KMS-11 (cell line): ENCODE data around the gene GARS1.

Experiments used
- H2AFZ ChIP-seq: fragments of 200-600 bp; sonication (generic); 2 replicates; pipeline ENCODE4 v1.6.1; 2016; ENCODE audit warnings: antibody characterized with exemption, mixed run types, low read depth
- H3K27ac ChIP-seq: fragments of 200-600 bp; sonication (generic); 2 replicates; pipeline ENCODE4 v1.6.1; 2016; ENCODE audit warnings: mild to moderate bottlenecking, mixed run types
- H3K27me3 ChIP-seq: fragments of 200-600 bp; sonication (generic); 2 replicates; pipeline ENCODE4 v1.6.1; 2017; ENCODE audit warnings: mild to moderate bottlenecking, low read depth, mixed run types, moderate library complexity; ENCODE audit not compliant: insufficient read depth
- H3K36me3 ChIP-seq: fragments of 200-600 bp; sonication (generic); 2 replicates; pipeline ENCODE4 v1.6.1; 2017; ENCODE audit warnings: mild to moderate bottlenecking, mixed run types; ENCODE audit not compliant: insufficient read depth
- H3K4me1 ChIP-seq: fragments of 200-600 bp; sonication (generic); 2 replicates; pipeline ENCODE4 v1.6.1; 2016; ENCODE audit warnings: mild to moderate bottlenecking, low read depth, mixed run types; ENCODE audit not compliant: poor library complexity, severe bottlenecking
- H3K4me2 ChIP-seq: fragments of 200-600 bp; sonication (generic); 2 replicates; pipeline ENCODE4 v1.7.0; 2016; ENCODE audit warnings: mild to moderate bottlenecking, mixed run types
- H3K4me3 ChIP-seq: fragments of 200-600 bp; sonication (generic); IDR thresholded peaks from 2 replicates; pipeline ENCODE4 v1.6.1; 2017; ENCODE audit warnings: low read depth, low read length, mixed read lengths; ENCODE audit not compliant: insufficient read depth
- H3K79me2 ChIP-seq: fragments of 200-600 bp; sonication (generic); 2 replicates; pipeline ENCODE4 v1.6.1; 2016; ENCODE audit warnings: low read depth, mixed run types; ENCODE audit not compliant: insufficient read depth
- H3K9ac ChIP-seq: fragments of 200-600 bp; sonication (generic); 2 replicates; pipeline ENCODE4 v1.6.1; 2016; ENCODE audit warnings: mild to moderate bottlenecking, mixed run types
- H4K20me1 ChIP-seq: fragments of 200-600 bp; sonication (generic); 2 replicates; pipeline ENCODE4 v1.6.1; 2016; ENCODE audit warnings: mild to moderate bottlenecking, mixed run types; ENCODE audit not compliant: insufficient read depth
- TF ChIP-seq, protein P1 (sequence below): fragments of 200-600 bp; sonication (generic); conservative IDR thresholded peaks from 2 replicates; pipeline ENCODE4 v1.6.1; 2017; ENCODE audit warnings: low read depth, mild to moderate bottlenecking, antibody characterized with exemption, low read length, moderate library complexity, mixed read lengths

The GARS1 gene

DNA sequence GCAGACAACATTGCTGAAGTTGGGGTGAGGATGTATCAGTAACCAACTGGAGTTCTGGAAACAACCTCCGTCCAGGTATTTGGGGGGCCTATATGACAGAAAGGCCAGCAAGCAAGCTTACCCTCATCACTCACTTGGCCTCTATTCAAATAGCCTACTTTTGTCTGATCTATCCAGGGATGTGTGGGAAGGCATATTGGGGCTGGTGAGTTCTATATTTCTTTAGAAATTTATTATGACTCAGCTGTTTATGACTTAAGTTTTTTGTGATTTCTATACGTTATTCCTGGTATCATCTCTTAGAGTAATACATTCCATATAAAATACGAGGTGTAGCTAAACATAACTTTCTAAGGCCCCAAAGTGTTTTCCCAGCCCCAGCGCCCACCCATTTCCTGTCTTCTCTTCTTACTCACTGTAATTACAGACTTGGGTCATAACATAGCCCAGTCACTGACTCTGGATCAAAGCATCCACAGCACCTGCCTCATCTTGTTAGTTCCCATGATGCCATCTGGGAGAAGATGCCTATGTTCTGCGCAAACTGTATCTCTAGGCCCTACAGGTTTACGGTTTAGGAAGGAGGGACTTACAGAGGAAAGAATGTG lies 18.1 kb downstream of the GARS1 start:
- Histone ChIP-seq H3K9ac (no peak overlapping the region), H2AFZ (no peak overlapping the region), H3K4me2 (no peak overlapping the region), H3K36me3 (peaks cover 28% of the 10 kb centered on the region; the same call in 1 of the 2 replicates), H4K20me1 (no peaks in the 10 kb centered on the region), H3K27ac (no peak overlapping the region), H3K79me2 (peaks cover 51% of the 10 kb centered on the region; the same call in 1 of the 2 replicates), H3K27me3 (no peaks in the 10 kb centered on the region), H3K4me1 (no peaks in the 10 kb centered on the region), H3K4me3 (no peak overlapping the region)
- TF ChIP-seq, protein P1, sequence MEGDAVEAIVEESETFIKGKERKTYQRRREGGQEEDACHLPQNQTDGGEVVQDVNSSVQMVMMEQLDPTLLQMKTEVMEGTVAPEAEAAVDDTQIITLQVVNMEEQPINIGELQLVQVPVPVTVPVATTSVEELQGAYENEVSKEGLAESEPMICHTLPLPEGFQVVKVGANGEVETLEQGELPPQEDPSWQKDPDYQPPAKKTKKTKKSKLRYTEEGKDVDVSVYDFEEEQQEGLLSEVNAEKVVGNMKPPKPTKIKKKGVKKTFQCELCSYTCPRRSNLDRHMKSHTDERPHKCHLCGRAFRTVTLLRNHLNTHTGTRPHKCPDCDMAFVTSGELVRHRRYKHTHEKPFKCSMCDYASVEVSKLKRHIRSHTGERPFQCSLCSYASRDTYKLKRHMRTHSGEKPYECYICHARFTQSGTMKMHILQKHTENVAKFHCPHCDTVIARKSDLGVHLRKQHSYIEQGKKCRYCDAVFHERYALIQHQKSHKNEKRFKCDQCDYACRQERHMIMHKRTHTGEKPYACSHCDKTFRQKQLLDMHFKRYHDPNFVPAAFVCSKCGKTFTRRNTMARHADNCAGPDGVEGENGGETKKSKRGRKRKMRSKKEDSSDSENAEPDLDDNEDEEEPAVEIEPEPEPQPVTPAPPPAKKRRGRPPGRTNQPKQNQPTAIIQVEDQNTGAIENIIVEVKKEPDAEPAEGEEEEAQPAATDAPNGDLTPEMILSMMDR = no peak

DNA sequence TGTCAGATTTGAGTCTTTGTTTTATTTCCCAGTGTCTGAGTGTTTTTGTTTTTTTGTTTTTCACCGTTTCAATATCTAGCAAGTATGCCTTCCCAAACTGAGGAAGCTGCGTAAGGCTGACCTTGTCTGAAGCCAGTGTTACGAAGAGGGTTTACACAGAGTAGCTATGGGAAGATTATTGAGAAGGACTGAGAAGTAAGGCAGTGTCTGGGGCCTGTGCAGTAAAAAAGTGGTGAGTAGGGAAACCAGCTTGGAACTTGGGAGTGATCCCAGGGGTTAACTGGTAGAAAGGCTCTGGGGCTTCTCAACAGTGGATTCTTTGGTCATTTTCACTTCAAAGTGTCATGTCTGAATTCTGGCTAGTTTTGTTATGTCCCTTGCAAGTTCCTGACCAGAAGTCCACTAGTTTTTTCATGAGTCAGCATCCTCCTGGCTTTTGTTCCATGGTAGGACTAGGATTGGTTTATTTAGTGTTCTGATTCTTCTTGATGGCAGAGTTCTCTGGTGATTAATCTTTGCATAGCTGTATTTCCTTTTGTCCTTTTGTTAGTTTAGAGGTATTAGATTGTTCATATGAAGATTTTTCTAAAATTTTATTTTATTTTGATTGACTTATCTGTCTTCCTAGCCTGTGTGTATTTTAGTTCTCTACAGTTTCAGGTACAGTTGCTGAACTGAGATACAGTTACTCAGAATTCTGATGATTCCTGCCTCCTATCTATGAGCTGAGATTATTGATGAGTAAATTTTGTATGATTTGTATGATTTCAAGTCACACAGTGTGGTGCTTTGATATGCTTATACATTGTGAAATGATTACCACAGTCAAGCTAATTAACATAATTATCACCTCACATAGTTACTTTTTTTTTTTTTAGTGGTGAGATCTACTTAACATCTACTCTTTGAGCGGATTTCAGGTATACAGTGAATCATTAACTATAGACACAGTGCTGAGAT lies 19.0 kb downstream of the GARS1 start:
- TF ChIP-seq, protein P1 = no peak
- no peak overlapping the region for H3K4me2 ChIP-seq
- no peak overlapping the region for H3K4me3 ChIP-seq
- H2AFZ ChIP-seq = no peak overlapping the region
- no peaks in the 10 kb centered on the region for H4K20me1 ChIP-seq
- H3K79me2 ChIP-seq = peaks cover 42% of the 10 kb centered on the region; the same call in 1 of the 2 replicates
- no peak overlapping the region for H3K9ac ChIP-seq
- H3K27me3 ChIP-seq = no peaks in the 10 kb centered on the region
- H3K4me1 ChIP-seq = no peaks in the 10 kb centered on the region
- H3K36me3 ChIP-seq = peaks cover 33% of the 10 kb centered on the region; the same call in 1 of the 2 replicates
- H3K27ac ChIP-seq = no peak overlapping the region

DNA sequence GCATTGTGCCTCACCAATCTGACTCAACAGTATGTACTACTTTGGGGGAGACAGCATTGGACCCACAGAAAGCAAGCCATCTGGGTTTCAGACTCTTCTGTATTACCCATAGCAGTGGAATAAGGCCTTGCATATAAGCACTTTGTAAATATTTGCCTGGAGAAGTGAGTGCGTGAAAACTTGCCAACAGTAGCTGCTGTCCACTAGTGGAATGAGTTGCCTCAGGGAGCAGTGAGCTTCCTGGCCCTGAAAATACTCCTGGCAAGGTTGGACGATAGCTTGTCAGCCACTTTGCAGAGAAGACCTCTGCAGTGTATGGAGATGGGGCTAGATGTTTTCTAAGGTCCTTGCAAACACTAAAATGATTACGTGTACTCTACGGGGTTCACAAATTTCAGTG lies 21.6 kb downstream of the GARS1 start:
- no peak overlapping the region for H3K9ac ChIP-seq
- no peak overlapping the region for H3K4me3 ChIP-seq
- H3K36me3 ChIP-seq = peaks cover 20% of the 10 kb centered on the region; the same call in 1 of the 2 replicates
- H4K20me1 ChIP-seq = no peaks in the 10 kb centered on the region
- TF ChIP-seq, protein P1 = no peak
- no peak overlapping the region for H2AFZ ChIP-seq
- H3K27ac ChIP-seq = no peak overlapping the region
- peaks cover 34% of the 10 kb centered on the region; the same call in 1 of the 2 replicates for H3K79me2 ChIP-seq
- no peaks in the 10 kb centered on the region for H3K4me1 ChIP-seq
- H3K27me3 ChIP-seq = no peaks in the 10 kb centered on the region
- H3K4me2 ChIP-seq = no peak overlapping the region

DNA sequence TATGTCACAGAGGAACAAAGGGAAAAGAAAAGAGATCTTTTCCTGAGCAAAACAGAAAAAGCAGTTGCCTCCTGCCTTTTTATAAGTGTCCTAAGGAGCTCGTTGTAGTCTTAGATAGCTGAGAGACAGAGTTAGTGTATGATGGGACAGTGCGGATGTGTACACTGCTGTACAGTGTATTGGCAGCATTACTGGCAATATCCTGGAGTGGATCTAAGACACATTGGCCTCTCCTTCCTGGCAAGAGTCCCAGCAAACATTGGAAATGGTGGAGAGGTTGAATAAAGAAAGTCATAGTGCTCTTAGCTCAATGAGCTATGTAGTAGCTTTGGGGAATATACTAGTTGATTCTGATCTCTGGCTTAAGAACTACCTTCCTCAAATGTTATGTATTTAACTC lies 22.7 kb downstream of the GARS1 start:
- TF ChIP-seq, protein P1 = no peak
- Histone ChIP-seq H3K79me2 (peaks cover 34% of the 10 kb centered on the region; the same call in 1 of the 2 replicates), H4K20me1 (no peaks in the 10 kb centered on the region), H3K4me3 (no peak overlapping the region), H3K4me1 (no peaks in the 10 kb centered on the region), H3K36me3 (peaks cover 14% of the 10 kb centered on the region; the same call in 1 of the 2 replicates), H3K27ac (no peak overlapping the region), H2AFZ (no peak overlapping the region), H3K4me2 (no peak overlapping the region), H3K27me3 (no peaks in the 10 kb centered on the region), H3K9ac (no peak overlapping the region)
